Measurements from ENCODE around the gene WRAP73.

DNA sequence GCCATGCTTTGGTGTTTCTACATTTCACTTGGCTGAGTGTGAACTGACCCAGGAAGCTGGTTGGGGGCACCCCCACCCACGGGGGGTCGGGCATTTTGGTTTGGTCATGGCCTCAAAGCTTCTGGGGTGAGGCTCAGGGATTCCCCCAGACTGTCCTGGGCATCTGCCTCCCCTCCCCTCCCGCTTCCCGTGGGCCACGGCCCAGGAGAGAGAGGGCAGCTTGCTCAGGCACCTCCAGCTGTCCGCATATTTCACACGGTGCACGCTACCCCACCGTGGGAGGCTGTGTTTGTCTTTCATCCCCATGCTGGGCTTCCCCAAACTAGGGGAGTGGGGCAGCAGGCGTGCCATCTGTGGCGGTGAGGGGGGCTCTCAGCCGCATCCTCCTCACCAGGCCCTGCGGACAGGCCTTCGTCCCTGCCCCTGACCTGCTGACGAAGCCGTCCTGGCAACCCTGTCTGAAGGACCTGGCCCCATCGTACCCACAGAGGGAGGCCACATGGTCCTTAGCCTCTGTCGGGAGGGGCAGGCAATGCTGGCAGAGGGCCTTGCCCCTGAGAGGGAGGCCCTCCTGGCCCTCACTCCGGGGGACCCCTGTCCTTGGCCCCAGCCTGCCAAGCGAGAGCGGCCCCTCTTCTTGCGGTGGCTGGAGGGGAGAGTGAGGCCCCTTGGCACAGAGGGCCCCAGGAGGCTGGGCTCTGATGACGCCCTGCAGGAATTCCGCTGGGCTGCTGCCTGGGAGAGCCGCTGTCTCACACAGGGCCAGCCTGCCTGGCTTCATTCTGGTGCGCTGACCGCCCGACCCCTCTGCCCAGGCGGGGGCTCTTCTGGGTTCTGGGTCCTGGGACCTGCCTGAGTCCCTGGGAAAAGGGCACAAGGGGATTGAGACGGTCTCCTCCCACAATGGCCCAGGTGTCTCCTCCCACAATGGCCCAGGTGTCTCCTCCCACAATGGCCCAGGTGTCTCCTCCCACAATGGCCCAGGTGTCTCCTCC lies 24.5 kb upstream of the WRAP73 start:
- TF ChIP-seq CTCF (IDR thresholded peaks at IDR 0.05) (no peak), POLR2AphosphoS5 (IDR thresholded peaks at IDR 0.05) (no peak), POLR2A (IDR thresholded peaks at IDR 0.05) (no peak)
